ENCODE measurements around the gene IQCC. TPM values are rescaled to one million over a fixed set of nuclear protein-coding genes. Genes with fewer than 3 reads are reported as not detected.

Gene IQCC
- 1.3 and 1.4 TPM in 2 replicates for total RNA-seq

DNA sequence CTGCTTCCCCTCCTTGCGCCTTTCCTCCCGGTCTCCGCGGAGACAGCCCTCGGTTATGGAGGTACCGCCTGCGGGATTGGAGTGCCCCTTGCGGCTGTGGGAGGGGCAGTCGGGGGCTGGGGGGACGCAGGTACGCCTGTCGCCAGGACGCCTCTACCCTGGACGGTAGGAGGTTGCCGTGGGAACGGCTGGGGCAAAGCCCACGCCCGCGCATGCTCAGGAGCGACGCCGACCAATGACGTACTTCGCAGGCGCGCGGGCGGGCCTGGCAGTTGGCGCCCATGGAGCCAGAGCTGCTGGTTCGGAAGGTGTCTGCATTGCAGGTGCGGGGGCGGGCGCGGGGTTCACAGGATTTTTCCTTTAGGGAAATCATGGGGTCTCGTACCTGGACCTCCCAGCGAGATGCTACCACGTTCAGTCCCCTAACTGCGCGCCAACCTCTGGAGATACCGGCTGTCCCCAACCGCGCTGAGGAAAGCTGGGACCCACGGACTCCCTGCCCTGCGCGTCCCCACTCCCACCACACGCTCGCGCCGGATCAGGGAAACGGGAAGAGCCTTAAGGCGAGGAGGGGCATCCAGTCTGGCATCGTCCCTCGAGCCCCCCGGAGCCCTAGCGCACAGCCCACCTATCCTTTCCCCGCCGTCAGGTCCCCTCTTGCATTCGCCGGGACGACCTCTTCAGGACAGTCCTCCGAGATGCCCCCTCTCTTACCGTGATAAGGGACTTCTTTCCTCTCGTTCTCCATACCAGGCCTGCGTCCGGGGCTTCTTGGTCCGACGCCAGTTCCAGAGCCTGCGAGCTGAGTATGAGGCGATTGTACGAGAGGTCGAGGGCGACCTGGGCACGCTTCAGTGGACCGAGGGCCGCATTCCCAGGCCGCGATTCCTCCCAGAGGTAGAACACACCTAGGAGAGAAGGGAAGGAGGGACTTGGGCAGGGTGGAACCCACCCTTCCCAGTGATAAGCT lies at the start of gene IQCC:
Gene IQCC (plus strand): TSS at position 271 of the 970 bp plus-strand sequence. CDS start 11 bp downstream, at position 282.

DNA sequence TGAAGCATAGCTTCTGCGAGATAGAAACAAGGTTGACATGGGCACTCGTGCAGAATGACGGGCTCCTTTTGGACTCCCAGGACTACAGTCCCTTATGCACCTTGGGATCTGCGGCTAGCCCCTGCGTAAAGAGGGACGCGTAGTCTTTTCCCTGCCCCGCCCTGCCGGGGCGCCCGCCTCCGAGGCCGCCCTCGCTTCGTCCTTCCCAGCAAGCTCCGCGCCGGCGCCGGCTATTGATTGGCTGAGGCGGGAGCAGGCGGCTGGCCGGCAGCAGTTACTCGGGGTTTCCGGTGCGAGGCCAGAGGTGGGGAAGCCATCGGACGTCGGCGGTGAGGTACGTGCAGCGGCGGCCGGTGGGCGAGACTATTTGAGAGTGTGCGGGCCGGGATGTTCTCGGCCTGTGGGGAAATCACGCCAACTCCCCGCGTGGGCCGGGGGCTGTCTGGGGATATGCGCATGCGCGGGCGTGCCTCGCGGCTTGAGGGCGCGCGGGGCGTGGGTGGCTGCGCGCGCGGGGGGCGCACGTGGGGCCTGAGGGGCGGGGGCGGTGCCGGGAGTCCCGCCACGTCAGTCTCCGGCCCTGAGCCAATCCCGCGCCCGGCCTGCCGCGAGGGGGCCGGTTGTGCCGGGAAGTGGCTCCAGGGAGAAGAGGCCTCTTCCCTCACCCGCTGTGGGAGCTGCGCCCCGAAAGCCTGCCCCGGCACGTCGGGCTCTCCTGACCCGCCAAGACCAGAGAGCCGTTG lies 25.9 kb upstream of the IQCC start, which contains the start of gene TXLNA:
Gene TXLNA (plus strand): TSS at position 233 of the 743 bp plus-strand sequence. CDS start 671 bp downstream, outside the sequence.

DNA sequence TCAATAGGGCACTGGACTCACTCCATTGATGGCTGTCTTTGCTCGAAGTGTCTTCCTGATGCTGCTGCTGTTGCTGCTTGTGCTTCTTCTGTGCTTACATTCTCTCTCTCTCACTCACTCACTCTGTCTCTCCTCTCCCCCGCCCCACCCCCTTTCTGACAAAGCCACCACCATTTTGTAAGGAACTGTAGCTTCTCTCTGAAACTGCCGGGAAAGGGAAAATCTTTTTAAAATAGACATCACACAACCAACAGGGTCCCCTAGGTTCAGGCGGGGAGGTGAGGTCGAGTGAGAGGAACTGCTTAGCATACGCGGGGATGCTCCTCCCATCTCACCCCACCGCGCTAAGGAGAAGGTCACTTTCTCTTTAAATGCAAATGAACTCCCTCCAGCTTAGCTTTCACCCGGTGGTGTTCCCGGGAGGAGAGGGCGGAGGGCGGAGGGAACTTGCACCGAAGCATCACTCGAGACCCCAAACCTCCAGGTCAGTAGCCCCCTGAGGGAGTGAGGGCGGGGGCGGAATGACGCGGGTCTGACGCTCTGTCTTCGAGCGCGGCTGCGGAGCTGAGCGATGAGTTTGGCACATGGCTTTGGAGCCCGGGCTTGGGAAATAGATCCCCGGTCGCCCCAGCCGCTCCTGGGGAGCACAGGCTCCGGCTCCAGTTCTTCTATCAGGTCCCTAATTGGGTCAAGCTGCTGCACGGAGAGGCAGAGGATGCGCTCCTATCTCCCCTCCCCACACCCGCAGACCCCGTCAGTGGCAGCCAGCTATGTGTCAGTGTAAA lies 5.1 kb upstream of the IQCC start, which contains the start of gene CCDC28B:
Gene CCDC28B (plus strand): TSS at position 370 of the 785 bp plus-strand sequence. CDS start 1,341 bp downstream, outside the sequence.

DNA sequence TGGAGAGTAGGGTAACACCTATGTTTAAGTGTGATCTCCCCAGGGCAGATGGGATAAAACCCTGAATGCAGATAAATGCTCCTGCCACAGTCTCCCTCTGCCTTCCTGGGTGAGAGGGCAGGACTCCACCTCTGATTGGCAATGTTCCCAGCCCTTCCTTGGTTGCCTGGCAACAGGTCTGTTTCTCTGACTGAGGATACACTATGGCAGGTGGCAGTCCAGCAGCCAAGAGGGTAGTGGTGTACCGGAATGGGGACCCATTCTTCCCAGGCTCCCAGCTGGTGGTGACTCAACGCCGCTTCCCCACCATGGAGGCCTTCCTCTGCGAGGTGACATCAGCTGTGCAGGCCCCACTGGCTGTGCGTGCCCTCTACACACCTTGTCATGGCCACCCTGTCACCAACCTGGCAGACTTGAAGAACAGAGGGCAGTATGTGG lies 3.4 kb downstream of the IQCC start, which contains the start of gene DCDC2B:
Gene DCDC2B (plus strand): TSS at position 199 of the 438 bp plus-strand sequence. CDS start 5 bp downstream, at position 204.

DNA sequence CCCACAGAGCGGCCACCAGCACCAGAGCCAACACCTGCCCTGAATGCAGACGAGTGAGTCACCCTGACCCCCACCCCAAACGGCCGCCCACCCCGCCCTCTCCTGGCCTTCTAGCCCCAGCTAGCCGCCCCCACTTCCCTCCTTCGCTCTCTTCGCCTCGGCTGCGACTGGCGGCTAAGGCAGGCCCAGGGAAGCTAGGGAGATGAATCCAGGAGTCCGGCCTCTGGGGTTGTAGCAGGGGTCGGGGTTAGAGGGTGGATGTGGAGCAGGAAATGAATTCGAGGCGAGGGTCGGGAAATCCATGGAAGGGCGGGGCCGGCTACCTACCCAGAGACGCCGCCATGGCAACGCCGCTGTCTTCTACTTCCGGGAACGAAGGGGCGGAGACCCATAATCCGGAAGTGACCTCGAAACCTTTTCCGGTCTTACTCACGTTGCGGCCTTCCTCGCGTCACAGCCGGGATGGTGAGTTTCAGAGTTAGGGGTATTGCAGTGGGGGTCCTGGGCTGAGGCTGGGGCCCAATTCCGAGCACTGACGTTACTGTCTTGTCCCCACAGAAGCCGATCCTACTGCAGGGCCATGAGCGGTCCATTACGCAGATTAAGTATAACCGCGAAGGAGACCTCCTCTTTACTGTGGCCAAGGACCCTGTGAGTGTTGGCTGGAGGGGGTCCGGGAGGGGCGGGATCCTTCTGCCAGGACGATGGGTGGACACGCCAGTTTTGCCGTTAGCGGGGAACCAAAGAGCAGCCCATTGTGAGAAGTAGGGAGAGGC lies 16.7 kb downstream of the IQCC start, which contains the start of the genes EIF3I and TMEM234:
Gene EIF3I (plus strand): TSS at position 428 of the 776 bp plus-strand sequence. CDS start 35 bp downstream, at position 463.
Gene TMEM234 (minus strand): TSS at position 374 of the 776 bp plus-strand sequence. CDS start 31 bp downstream, at position 343.

DNA sequence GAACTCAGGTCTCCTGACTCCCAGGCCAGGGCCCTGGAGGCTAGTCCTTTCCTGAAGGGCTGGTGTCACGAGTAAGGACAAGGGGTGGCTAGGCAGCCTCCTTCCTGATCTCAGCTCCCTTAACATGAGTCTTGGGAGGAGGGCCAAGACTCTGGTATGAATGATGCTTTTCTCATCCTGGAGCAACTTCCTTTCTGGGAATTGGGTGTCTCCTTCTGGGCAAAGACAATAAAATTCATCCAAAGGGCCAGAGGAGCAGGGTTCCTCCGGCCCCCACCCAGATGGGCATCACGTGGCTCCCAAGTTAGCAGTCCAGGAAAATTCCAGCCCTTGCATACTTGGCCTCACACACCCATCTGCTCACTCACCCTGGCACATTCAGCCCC lies 41.4 kb downstream of the IQCC start, which contains the start of gene FAM167B:
Gene FAM167B (plus strand): TSS at position 335 of the 386 bp plus-strand sequence. CDS start 200 bp downstream, outside the sequence.

DNA sequence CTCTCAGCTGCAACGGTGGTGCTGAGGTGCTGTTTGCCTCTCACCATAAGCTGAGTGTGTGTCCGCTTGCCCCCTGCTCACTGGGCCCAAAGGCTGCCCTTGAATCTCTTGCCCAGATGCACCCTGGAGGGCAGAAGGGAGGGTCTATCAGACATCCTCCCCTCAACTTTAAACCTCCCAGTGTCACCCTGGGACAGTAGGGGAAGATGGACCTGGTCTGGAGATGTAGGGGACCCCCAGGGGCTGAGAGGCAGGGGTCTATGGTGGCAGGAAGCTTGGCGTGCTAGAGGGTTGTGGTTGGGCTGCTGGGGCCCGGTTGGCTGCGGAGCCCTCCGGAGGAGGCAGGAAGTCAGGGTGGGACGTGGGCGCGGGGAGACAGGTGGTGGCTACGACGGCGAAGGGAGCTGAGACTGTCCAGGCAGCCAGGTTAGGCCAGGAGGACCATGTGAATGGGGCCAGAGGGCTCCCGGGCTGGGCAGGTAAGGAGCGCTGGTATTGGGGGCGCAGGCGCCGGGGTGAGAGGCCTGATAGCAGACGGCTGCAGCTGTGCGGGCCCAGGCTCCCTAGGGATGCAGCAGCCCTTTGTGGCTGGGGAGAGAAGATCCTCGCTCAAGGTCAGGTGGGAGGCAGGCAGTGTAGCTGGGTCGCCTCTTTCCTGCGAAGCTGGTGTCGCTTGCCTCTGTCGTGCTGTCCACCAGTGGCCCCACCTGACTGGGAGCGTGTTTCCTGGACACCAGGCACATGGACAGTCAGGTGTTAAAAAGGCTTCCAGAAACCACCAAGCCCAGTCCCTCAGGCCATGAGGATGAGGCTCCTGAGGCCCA lies 45.6 kb downstream of the IQCC start, which contains the start of gene LCK:
Gene LCK (plus strand): TSS at position 373 of the 824 bp plus-strand sequence. CDS start 23,065 bp downstream, outside the sequence.

Other genes starting within 250 kb of the IQCC start
- gene KHDRBS1, start 191.8 kb upstream of the IQCC start, total RNA-seq, result 53.1 and 68.0 TPM in 2 replicates
- 10.6 and 11.8 TPM in 2 replicates for gene TMEM39B, start 132.7 kb upstream of the IQCC start, total RNA-seq
- 28.3 and 32.8 TPM in 2 replicates for gene KPNA6, start 97.6 kb upstream of the IQCC start, total RNA-seq
- 69.9 and 73.1 TPM in 2 replicates for gene TXLNA, start 26.0 kb upstream of the IQCC start, total RNA-seq
- 18.3 and 20.1 TPM in 2 replicates for gene CCDC28B, start 5.1 kb upstream of the IQCC start, total RNA-seq
- not detected in 2 replicates for gene DCDC2B, start 3.4 kb downstream of the IQCC start, total RNA-seq
- gene TMEM234, start 16.7 kb downstream of the IQCC start, total RNA-seq, result 12.7 and 16.3 TPM in 2 replicates
- gene EIF3I, start 16.7 kb downstream of the IQCC start, total RNA-seq, result 313 and 378 TPM in 2 replicates
- 1.7 and 9.8 TPM in 2 replicates for gene FAM167B, start 41.6 kb downstream of the IQCC start, total RNA-seq
- 0.09 TPM in 1 of 2 replicates, not detected in the other for gene LCK, start 45.6 kb downstream of the IQCC start, total RNA-seq
- gene HDAC1, start 86.4 kb downstream of the IQCC start, total RNA-seq, result 118 and 146 TPM in 2 replicates
- gene MARCKSL1, start 130.6 kb downstream of the IQCC start, total RNA-seq, result 76.6 and 108 TPM in 2 replicates
- 0.81 and 1.6 TPM in 2 replicates for gene FAM229A, start 156.8 kb downstream of the IQCC start, total RNA-seq
- 0.18 and 0.19 TPM in 2 replicates for gene TSSK3, start 156.9 kb downstream of the IQCC start, total RNA-seq
- 41.4 and 55.3 TPM in 2 replicates for gene BSDC1, start 188.8 kb downstream of the IQCC start, total RNA-seq

Measured in endothelial cell of coronary artery (primary cell).